Measurements from ENCODE around the gene SLC12A6.
"Not testable (repeated sequence)": the region's sequence is repeated elsewhere in the genome, so short reads cannot be mapped to it uniquely, and the experiment has no call there.

SLC12A6 gene

DNA sequence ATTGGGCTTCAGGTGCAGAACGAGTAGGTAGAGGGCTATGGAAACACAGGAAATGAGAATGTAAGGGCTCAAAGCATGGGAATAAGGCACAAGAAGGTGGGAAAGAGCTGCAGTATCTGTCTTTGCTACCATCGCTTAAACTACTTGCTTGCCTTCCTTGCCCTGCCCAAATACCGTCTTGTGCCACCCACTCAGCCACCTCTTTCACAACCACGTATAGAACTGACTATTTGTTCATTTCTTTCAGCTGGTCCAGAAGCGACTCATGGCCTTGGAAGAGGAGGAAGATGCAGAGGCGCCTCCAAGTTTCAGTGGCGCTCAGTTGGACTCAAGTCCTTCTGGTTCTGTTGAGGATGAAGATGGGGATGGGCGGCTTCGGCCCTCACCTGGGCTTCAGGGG is 17.7 kb upstream of the SLC12A6 start:
- DNase-seq: no peak

DNA sequence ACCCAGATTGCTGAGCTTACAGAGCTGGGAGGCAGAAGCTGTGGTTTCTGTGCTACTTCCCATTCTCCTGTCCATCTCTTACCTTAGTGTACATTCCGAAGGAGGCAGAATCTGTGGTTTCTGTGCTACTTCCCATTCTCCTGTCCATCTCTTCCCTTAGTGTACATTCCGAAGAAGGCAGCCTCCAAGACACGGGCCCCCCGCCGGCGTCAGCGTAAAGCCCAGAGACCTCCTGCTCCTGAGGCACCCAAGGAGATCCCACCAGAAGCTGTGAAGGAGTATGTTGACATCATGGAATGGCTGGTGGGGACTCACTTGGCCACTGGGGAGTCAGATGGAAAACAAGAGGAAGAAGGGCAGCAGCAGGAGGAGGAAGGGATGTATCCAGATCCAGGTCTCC is 16.7 kb upstream of the SLC12A6 start:
- no peak for DNase-seq

DNA sequence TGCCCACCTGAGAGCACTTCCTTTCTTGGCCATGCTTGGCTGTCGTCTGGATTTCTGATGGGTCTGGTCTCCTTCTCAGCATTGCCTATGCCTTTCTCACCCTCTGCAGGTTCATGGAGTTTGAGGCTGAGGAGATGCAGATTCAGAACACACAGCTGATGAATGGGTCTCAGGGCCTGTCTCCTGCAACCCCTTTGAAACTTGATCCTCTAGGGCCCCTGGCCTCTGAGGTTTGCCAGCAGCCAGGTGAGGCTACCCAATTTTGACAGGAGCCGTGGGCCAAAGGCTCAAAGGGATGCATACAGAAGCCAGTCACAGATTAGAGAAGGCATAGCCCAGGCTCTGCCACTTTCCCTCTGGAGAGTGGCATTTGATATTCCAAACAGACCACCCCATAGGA is 16.0 kb upstream of the SLC12A6 start:
- DNase-seq: no peak

DNA sequence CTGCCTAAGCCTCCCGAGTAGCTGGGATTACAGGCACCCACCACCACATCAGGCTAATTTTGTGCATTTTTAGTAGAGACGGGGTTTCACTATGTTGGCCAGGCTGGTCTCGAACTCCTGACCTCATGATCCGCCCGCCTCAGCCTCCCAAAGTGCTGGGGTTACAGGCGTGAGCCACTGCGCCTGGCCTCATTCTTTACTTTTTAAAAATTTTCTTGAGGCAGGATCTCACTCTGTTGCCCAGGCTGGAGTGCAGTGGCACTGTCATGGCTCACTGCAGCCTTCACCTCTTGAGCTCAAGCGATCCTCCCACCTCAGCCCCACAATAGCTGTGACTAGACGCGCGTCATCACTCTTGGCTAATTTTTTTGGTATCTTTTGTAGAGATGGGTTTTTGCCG is 15.4 kb upstream of the SLC12A6 start:
- not testable (repeated sequence) for DNase-seq

GRCh38 chr15:34349769-34350168 is 12.2 kb upstream of the SLC12A6 start:
- DNase-seq: no peak

GRCh38 chr15:34348735-34349300 is 11.2 kb upstream of the SLC12A6 start:
- no peak for DNase-seq

DNA sequence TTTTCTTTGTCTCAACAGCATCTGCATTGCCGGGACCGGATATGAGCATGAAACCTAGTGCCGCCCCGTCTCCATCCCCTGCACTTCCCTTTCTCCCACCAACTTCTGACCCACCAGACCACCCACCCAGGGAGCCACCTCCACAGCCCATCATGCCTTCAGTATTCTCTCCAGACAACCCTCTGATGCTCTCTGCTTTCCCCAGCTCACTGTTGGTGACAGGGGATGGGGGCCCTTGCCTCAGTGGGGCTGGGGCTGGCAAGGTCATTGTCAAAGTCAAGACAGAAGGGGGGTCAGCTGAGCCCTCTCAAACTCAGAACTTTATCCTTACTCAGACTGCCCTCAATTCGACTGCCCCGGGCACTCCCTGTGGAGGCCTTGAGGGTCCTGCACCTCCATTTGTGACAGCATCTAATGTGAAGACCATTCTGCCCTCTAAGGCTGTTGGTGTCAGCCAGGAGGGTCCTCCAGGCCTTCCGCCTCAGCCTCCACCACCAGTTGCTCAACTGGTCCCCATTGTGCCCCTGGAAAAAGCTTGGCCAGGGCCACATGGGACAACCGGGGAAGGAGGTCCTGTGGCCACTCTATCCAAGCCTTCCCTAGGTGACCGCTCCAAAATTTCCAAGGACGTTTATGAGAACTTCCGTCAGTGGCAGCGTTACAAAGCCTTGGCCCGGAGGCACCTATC is 10.5 kb upstream of the SLC12A6 start:
- DNase-seq: no peak

DNA sequence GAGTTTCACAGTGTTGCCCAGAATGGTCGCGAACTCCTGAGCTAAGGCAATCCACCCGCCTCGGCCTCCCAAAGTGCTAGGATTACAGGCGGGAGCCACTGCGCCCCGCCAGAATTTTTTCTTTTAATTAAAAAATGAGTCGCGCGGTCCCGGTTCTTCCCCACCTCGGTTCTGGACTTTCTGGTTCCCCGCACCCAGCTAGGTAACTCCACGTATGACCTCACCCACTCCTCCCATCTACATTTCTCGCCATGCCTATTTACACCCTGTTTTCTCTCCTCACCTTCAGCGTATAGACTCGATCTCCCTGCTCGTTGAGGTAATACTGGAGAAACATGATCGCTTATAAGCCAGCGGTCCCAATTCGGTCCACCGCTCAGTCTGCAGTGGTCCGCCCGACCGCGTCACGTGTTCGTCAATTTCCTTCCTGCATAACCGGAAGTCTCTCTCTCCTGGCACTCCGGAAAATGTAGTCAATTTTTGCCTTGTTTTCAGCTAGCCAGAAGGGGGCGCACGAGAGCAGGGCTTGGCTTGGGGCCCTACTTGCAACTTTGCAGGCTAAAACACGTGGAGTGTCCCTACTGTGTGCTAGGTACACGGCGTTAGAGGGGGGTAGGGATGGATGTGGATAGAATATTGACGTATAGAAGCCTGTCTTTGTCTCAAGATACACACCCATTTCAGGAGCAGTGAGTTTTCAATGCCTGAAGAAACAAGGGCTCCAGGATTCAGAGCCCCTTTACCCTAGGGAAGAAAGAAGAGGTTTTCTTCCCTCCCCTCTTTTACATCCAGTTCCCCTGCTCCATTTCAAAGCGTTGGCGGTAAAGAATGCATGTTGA is 5.4 kb upstream of the SLC12A6 start, which contains the start of the genes NOP10 and NUTM1:
Gene NOP10 (minus strand): TSS at position 400 of the 839 bp plus-strand sequence. CDS start 63 bp downstream, at position 337.
Gene NUTM1 (plus strand): TSS at position 579 of the 839 bp plus-strand sequence. CDS start 382 bp downstream, outside the sequence.
- peak; percentile 70 to 76 for DNase-seq

GRCh38 chr15:34342213-34342736 is 4.7 kb upstream of the SLC12A6 start:
- not testable (repeated sequence) for DNase-seq

DNA sequence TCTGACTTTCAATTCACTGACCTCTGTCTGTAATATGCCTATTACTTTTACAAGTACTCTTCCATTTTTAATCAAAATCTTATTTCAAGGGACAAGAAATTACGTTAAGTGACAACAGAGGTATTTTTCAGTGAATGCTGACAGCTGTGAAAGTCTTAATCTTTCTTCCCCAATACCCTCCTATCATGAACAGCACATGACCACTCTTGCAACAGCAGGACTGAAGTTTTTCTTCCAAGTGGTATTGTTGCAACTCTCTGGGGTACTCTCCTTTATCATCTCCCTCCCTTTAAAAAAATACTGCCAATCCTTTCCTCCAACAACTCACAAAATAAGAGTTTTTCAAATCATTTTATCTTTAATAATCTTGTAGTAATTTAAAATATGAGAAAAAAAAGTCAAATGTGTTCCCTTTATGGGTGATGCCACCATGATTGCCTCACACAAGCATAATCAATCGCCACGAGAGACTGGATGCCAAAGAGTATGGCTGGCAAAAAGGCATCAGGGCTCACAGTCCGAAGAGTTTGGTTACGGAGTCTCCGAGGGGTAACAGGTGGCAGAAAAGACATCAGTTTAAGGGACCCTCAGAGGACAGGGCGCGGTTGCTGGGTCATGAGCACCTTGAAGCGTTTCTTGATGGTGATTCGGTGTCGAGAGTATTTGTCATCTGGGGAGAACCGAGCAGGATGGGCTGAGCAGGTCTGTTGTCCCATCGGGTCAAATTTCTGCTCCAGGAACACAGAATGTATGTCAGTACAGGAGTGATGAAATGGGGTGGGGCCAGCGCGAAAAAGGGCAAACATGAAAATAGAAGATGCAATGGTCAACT is 4.0 kb upstream of the SLC12A6 start:
- no peak for DNase-seq

DNA sequence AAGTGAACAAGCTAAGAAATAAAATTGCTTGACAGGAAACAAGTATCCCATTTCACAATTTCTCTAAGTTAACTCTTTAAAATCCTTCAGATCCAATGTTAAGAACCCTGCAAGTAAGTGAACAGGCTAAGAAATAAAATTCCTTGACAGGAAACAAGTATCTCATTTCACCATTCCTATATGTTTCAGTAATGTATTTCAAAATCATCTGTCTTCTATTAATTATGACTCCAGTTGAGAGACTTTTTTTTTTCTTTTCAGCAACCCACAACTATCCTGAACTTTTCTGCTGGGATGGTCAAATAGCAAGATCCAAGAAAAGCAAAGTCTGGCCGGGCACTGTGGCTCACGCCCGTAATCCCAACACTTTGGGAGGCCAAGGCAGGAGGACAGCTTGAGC is 2.4 kb upstream of the SLC12A6 start:
- no peak for DNase-seq

- DNase-seq: no peak
Observed at GRCh38 chr15:34338347-34338746, 766 bp upstream of the SLC12A6 start.

DNA sequence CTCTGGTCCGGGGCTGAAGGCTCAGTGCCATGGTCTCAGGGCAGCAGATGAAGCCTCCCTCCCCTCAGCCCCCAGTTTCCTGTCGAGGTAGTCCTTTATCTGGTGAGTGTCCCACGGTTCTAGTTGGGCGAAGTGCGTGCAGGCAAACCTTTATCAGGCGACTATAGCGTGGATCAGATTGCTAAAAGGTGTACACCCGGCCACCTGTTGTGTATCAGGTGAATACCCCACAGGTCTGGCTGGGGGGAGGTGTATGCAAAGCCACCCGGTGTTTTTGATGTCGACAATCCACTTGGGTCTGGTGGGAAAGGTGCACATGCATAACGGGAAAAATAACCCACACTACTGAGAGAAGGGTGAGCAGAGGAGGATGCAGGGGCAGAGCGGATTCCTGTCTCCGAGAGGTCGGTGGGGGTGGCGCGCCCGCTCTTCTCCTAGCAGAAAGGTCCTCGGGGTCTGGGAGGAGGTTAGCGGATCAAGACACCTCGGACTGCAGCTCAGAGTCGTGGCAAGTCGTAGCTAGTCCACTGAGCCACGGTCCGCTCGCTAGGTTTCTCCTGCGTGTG is 507 bp downstream of the SLC12A6 start:
- no peak for DNase-seq

- no peak for DNase-seq
Observed at GRCh38 chr15:34336231-34336990, 1.2 kb downstream of the SLC12A6 start.

DNA sequence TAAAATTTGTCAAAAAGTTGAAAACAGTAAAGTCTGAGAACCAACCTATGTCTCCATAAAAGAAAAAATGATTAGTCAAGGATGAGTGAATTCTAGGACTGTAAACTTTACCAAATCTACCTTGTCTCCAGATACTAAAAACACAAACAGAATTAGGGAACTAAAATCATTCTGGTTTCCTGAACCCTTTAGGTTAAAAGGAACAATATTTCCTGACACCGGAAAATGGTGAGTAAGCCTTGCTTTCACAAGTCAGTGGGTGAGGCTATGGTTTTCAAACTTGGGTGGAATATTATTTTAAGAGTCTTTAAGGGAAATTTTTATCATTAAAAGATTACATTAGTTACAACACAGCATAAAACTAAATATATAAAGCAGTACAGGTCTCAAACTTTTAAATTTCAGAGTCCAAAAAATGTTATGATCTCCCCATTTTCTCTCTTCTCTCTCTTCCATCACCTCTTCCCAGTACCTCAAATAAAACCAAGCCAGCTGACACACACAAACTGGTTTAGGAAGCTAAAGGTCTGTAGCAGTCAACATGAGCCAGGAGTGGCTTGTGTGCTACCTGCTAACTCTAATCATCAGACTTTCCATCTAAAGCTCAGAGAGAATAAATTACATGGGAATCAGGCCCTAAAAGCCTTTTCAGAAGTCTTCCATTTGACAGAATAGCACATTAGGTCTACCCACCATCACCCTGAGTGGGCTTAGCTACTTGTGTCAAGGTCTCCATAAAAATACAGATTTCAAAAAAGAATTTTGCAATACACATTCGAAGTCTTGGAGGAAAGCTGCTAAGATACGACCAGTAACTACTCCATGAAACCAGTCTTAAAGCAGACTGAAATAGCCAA is 2.2 kb downstream of the SLC12A6 start:
- DNase-seq: no peak

DNA sequence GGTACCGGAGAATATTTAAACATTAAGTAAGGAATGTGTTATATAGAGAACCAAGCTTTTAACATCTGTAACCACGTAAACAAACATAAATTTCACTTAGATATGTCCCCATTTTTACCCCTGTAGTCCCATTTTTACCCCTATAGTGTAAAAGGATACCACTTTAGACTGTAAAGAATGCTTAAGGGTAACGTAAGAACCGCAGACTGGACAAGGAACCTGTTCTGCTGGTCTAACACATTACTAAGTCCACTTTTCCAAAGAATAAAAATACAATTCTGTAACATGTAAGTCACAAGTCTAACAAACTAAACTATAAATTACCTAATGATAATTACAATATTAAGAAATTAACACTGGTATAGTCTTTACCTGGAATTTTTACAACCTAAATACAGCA is 2.9 kb downstream of the SLC12A6 start:
- no peak for DNase-seq

- no peak for DNase-seq
Observed at GRCh38 chr15:34332553-34333120, 4.9 kb downstream of the SLC12A6 start.

DNA sequence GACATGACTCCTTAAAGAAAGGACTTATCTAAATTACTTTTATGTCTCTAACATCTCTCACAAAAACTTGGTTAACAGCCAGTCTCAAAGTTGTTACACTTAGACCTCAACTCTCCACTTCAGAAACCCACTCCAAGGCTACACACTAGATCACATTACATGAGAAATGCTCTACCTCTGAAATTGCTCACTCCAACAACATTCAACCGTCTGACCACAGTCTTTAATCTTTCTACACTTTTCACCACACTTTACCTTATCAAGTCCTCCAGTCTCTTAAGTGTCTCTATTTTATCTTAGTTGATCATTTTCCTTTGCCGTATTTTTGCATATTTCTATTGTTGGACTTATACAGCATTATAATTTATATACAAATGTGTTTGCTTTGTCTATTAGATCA is 5.8 kb downstream of the SLC12A6 start:
- DNase-seq: no peak

DNA sequence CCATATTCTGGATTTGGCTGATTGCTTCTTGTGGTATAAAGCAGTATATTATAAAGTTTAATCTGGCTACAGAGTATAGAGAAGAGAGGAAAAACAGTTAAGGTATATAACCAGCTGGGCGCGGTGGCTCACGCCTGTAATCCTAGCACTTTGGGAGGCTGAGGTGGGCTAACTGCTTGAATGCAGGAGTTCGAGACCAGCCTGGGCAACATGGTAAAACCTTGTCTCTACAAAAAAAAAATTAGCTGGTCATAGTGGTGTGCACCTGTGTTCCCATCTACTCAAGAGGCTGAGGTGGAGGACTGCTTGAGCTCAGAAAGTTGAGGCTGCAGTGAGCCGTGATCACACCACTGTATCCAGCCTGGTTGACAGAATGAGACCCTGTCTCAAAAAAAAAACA is 7.3 kb downstream of the SLC12A6 start:
- no peak for DNase-seq

DNA sequence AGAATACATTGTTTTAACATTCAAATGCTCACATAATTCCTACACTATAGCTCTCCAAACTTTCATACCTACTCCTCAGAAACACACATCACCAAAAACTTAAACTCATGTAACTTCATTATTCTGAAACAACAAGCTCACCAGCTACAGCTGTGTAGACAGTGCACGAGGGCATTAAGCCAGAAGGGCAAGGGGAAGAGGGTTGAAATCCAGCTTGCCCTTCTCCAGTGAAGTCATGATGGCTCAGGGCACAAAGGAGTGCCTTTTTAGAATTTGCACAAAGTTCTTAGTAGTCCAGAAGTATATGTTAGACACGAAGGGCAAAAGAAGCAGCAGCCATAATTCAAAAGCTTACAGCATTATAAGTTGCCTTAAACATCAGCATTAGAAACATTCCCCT is 8.6 kb downstream of the SLC12A6 start:
- DNase-seq: no peak

All from NCI-H1930 (cell line).